Neural cell (in vitro differentiated cells): ENCODE data around the gene FRG2B. TPM values are rescaled to one million over a fixed set of nuclear protein-coding genes. Genes with fewer than 3 reads are reported as not detected.
"Not testable (repeated sequence)": the region's sequence is repeated elsewhere in the genome, so short reads cannot be mapped to it uniquely, and the experiment has no call there.

ENCODE experiments used
- H2AFZ ChIP-seq: fragments of 200-600, 300-800 bp; sonication (generic), shearing (Covaris generic); 2 replicates; pipeline ENCODE4 v1.6.0; 2014; ENCODE audit warnings: low read depth, mild to moderate bottlenecking, antibody characterized with exemption, low read length, moderate library complexity
- H3F3A ChIP-seq: fragments of 200-600 bp; shearing (Covaris generic); 2 replicates; pipeline ENCODE4 v1.6.1; 2016; ENCODE audit warnings: mild to moderate bottlenecking, moderate library complexity, mixed read lengths, antibody characterized with exemption, low read length; ENCODE audit not compliant: insufficient read depth, poor library complexity, severe bottlenecking
- H3K27ac ChIP-seq: fragments of 200-600, 300-800 bp; sonication (generic), shearing (Covaris generic); 2 replicates; pipeline ENCODE4 v1.5.1; 2014; ENCODE audit warnings: mild to moderate bottlenecking, low read length, moderate library complexity
- H3K27me3 ChIP-seq: fragments of 300-800, 200-600 bp; sonication (generic), shearing (Covaris generic); 2 replicates; pipeline ENCODE4 v1.6.0; 2014; ENCODE audit warnings: mild to moderate bottlenecking, low read depth, low read length, moderate library complexity; ENCODE audit not compliant: insufficient read depth
- H3K36me3 ChIP-seq: fragments of 300-800, 200-600 bp; sonication (generic), shearing (Covaris generic); 2 replicates; pipeline ENCODE4 v1.5.1; 2014; ENCODE audit warnings: mild to moderate bottlenecking, antibody characterized with exemption, low read length, moderate library complexity; ENCODE audit not compliant: insufficient read depth
- H3K4me2 ChIP-seq: fragments of 300-800, 200-600 bp; sonication (generic), shearing (Covaris generic); 2 replicates; pipeline ENCODE4 v1.6.0; 2014; ENCODE audit warnings: mild to moderate bottlenecking, low read length
- H3K4me3 ChIP-seq: fragments of 300-800, 200-600 bp; sonication (generic), shearing (Covaris generic); 2 replicates; pipeline ENCODE4 v1.5.1; 2014; ENCODE audit warnings: mild to moderate bottlenecking, low read length, moderate library complexity
- H3K79me2 ChIP-seq: fragments of 200-600 bp; shearing (Covaris generic); replicated peaks from 2 replicates; pipeline ENCODE4 v1.6.0; 2014; ENCODE audit warnings: mild to moderate bottlenecking, low read length, moderate library complexity; ENCODE audit not compliant: insufficient read depth
- H3K9ac ChIP-seq: fragments of 300-800, 200-600 bp; sonication (generic), shearing (Covaris generic); 2 replicates; pipeline ENCODE4 v1.6.1; 2016; ENCODE audit warnings: mild to moderate bottlenecking, low read length, mixed read lengths
- H3K9me2 ChIP-seq: fragments of 200-600 bp; shearing (Covaris generic); 2 replicates; pipeline ENCODE4 v1.6.1; 2016; ENCODE audit warnings: mild to moderate bottlenecking, low read length, mixed read lengths; ENCODE audit not compliant: insufficient read depth
- H3K9me3 ChIP-seq: fragments of 200-600, 300-800 bp; sonication (generic), shearing (Covaris generic); 2 replicates; pipeline ENCODE4 v1.6.1; 2016; ENCODE audit warnings: mild to moderate bottlenecking, mixed run types, low read length, moderate library complexity, mixed read lengths
- H4K20me1 ChIP-seq: fragments of 200-600 bp; shearing (Covaris generic); 2 replicates; pipeline ENCODE4 v1.6.1; 2016; ENCODE audit warnings: mild to moderate bottlenecking, mixed run types; ENCODE audit not compliant: insufficient read depth
- CTCF ChIP-seq: fragments of 450-650 bp; IDR thresholded peaks from 2 replicates; pipeline ENCODE4 v1.5.1; 2014; ENCODE audit warnings: antibody characterized with exemption, mild to moderate bottlenecking, moderate library complexity; ENCODE audit not compliant: poor library complexity, severe bottlenecking
- EP300 ChIP-seq: fragments of 450-650 bp; conservative IDR thresholded peaks from 2 replicates; pipeline ENCODE4 v1.6.1; 2014; ENCODE audit warnings: antibody characterized with exemption, mild to moderate bottlenecking, moderate library complexity; ENCODE audit not compliant: poor library complexity, severe bottlenecking
- EZH2 ChIP-seq: fragments of 200-600, 300-800 bp; shearing (Covaris generic), sonication (generic); IDR thresholded peaks from 2 replicates; pipeline ENCODE4 v1.6.1; 2014; ENCODE audit warnings: antibody characterized with exemption, low read length, borderline replicate concordance, mild to moderate bottlenecking; ENCODE audit not compliant: insufficient read depth, poor library complexity, severe bottlenecking
- MXI1 ChIP-seq: fragments of 450-650 bp; conservative IDR thresholded peaks from 2 replicates; pipeline ENCODE4 v1.6.1; 2014; ENCODE audit warnings: antibody characterized with exemption, mild to moderate bottlenecking; ENCODE audit not compliant: poor library complexity, severe bottlenecking
- POLR2AphosphoS5 ChIP-seq: IDR thresholded peaks from 2 replicates; pipeline ENCODE4 v1.6.1; 2012
- RAD21 ChIP-seq: fragments of 450-650 bp; conservative IDR thresholded peaks from 2 replicates; pipeline ENCODE4 v1.6.1; 2014; ENCODE audit warnings: antibody characterized with exemption, mild to moderate bottlenecking, moderate library complexity
- REST ChIP-seq: IDR thresholded peaks from 2 replicates; pipeline ENCODE4 v1.6.1; 2012; ENCODE audit warnings: borderline replicate concordance
- SMC3 ChIP-seq: fragments of 450-650 bp; conservative IDR thresholded peaks from 2 replicates; pipeline ENCODE4 v1.6.1; 2014; ENCODE audit warnings: antibody characterized with exemption, mild to moderate bottlenecking, moderate library complexity; ENCODE audit not compliant: poor library complexity
- TAF1 ChIP-seq: IDR thresholded peaks from 2 replicates; pipeline ENCODE4 v1.6.1; 2012; ENCODE audit warnings: low read depth
- polyA plus RNA-seq: library from polyadenylated mRNA; depleted of rRNA; stranded (reverse); fragments of >200 nt; gene quantifications from 2 replicates; pipeline ENCODE4 v1.2.3, GENCODE V29; 2014

Gene FRG2B
- polyA plus RNA-seq, 1 donor from 2014 or later: not detected

- Histone ChIP-seq H4K20me1 (no peaks in the 10 kb centered on the region), H3K36me3 (no peaks in the 10 kb centered on the region), H3K4me2 (no peak overlapping the region), H2AFZ (no peak overlapping the region), H3K9ac (no peak overlapping the region), H3F3A (no peaks in the 10 kb centered on the region), H3K4me3 (no peak overlapping the region), H3K9me3 (no peaks in the 10 kb centered on the region), H3K9me2 (no peaks in the 10 kb centered on the region), H3K79me2 (no peaks in the 10 kb centered on the region), H3K27ac (no peak overlapping the region), H3K27me3 (no peaks in the 10 kb centered on the region)
- TF ChIP-seq POLR2AphosphoS5: no peak
- no peak for TF ChIP-seq EZH2
- TF ChIP-seq REST: no peak
- no peak for TF ChIP-seq CTCF
- no peak for TF ChIP-seq TAF1
- no peak for TF ChIP-seq MXI1
- TF ChIP-seq RAD21: no peak
- TF ChIP-seq SMC3: no peak
- no peak for TF ChIP-seq EP300
These were observed 35.6 kb downstream of the FRG2B start for GRCh38 chr10:133590970-133591359.

GRCh38 chr10:133590226-133590969, 36.2 kb downstream of the FRG2B start:
- Histone ChIP-seq H3K4me2 (no peak overlapping the region), H2AFZ (no peak overlapping the region), H3K9me2 (no peaks in the 10 kb centered on the region), H3F3A (no peaks in the 10 kb centered on the region), H3K27me3 (no peaks in the 10 kb centered on the region), H3K79me2 (no peaks in the 10 kb centered on the region), H3K36me3 (no peaks in the 10 kb centered on the region), H3K9me3 (no peaks in the 10 kb centered on the region), H3K4me3 (no peak overlapping the region), H4K20me1 (no peaks in the 10 kb centered on the region), H3K27ac (no peak overlapping the region), H3K9ac (no peak overlapping the region)
- TF ChIP-seq TAF1 (no peak), EZH2 (no peak), EP300 (no peak), MXI1 (no peak), REST (no peak), CTCF (no peak), SMC3 (no peak), POLR2AphosphoS5 (no peak), RAD21 (no peak)

GRCh38 chr10:133577037-133577436, 49.6 kb downstream of the FRG2B start:
- H4K20me1 ChIP-seq, H3K9ac ChIP-seq, H3K27me3 ChIP-seq, H2AFZ ChIP-seq, H3K9me2 ChIP-seq, H3K79me2 ChIP-seq, H3K4me2 ChIP-seq, H3K4me3 ChIP-seq, H3K27ac ChIP-seq, H3F3A ChIP-seq, H3K36me3 ChIP-seq, H3K9me3 ChIP-seq: not testable (repeated sequence)
